GM12872 (cell line): ENCODE results near the gene GABPB1.
A peak's percentile ranks its signal among the peaks of the same experiment; 100 is the strongest.

ENCODE experiments used
- CTCF ChIP-seq: IDR thresholded peaks from 3 replicates; pipeline ENCODE4 v1.5.1; 2011; ENCODE audit warnings: low read depth, mild to moderate bottlenecking, low read length, moderate library complexity; ENCODE audit not compliant: insufficient read depth

GABPB1 gene

GRCh38 chr15:50365570-50365969 is 10.6 kb upstream of the GABPB1 start:
- TF ChIP-seq CTCF, result no peak

GRCh38 chr15:50363612-50364011 is 8.6 kb upstream of the GABPB1 start:
- TF ChIP-seq CTCF, result no peak

DNA sequence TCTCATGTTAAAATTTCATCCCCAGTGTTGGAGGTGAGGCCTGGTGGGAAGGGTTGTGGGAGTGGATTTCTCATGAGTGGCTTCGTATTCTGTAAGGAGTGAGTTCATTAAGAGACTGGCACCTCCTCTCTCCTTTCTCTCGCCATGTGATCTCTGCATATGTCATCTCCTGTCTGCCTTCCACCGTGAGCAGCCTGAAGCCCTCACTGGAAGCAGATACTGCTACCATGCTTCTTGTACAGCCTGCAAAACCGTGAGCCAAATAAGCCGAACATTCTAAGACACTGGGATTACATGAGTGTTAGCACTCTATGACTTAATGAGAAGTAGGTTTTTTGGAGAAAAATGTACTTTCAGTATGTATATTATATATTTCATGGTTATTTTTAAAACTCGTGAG is 6.8 kb upstream of the GABPB1 start:
- no peak for TF ChIP-seq CTCF

DNA sequence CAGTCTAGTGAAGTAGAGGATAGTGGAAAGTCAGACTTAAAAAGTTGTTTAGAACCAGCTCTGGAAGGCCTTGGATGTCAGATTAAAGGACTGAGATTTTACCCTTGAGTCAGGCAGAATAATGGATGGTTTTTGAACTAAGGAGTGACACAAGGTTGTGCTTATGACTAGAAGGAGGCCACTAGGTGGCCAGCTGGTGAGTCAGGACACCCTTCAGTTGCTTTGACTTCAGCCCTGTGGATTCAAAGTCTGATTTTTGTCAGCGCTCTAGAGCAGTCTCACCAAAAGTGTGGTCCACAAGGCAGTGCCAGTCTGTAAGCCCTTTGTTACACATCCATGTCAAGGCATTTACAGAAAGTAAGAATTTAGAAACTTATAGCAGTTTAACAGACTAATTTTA is 3.8 kb upstream of the GABPB1 start:
- TF ChIP-seq CTCF, result peak; percentile 73

GRCh38 chr15:50355980-50356379 is 982 bp upstream of the GABPB1 start:
- no peak for TF ChIP-seq CTCF

DNA sequence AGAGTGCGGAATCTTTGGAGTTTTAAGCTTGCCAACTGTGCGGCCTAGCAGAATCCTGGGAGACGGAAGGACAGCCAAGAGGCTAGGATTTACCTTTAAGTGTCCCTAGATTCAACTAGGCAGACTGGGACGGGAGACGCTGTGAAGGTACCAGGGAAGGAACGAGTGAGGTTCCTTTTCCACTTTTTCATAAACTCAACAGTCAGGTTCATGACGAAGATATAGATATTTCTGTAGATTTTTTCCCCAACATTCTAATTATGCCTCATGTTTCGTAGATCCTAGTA is 564 bp upstream of the GABPB1 start:
- TF ChIP-seq CTCF, result no peak

- no peak for TF ChIP-seq CTCF
Observed at GRCh38 chr15:50353975-50354837, 792 bp downstream of the GABPB1 start.
